CD4-positive, alpha-beta T cell treated with Interleukin-15 for 4 hours (primary cell): ENCODE measurements around the gene ZFHX2.
"Not testable (repeated sequence)": the region's sequence is repeated elsewhere in the genome, so short reads cannot be mapped to it uniquely, and the experiment has no call there.

Experiments
- DNase-seq: peaks from one replicate; pipeline ENCODE4 v3.0.0-alpha.2; 2020; ENCODE audit warnings: low spot score

ZFHX2 gene

DNA sequence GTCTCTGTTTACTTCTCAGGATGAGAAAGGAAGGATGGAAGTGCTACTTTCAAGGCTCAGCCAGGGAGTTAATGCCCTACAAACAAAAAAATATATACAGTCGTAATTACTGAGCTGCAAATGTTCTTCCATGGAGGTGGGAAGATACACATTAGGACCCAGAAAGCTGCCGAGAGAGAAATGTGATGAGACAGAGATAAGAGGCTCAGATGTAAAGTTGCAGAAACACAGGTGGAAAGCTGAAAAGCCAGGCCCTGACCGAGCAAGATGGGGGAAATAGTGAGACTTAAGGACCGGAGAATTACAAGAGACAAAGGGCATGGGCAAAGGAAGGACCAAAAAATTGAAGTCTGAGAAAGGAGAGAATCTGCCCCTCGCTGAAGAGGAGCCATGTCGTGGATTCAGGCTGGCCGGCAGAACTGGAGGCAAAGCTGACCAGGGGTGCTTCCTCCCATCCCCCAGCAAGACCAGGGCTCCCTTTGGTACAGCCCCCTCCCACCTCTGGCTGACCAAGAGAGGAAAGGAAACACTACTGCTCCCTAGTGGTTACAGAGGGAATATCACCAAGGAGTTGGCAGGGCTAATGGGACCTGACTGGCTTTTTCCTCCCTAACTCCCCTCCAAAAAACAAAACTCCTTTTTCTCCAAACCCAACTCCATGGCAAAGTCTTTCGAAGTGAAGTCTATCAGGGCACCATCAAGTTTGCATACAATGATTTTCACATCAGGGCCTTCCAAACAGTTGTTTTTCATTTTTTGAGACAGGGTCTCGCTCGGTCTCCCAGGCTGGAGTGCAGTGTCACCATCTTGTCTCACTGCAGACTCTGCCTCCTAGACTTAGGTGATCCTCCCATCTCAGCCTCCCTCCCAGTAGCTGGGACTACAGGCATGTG is 12.1 kb downstream of the ZFHX2 start:
- DNase-seq, result peak; percentile 54

DNA sequence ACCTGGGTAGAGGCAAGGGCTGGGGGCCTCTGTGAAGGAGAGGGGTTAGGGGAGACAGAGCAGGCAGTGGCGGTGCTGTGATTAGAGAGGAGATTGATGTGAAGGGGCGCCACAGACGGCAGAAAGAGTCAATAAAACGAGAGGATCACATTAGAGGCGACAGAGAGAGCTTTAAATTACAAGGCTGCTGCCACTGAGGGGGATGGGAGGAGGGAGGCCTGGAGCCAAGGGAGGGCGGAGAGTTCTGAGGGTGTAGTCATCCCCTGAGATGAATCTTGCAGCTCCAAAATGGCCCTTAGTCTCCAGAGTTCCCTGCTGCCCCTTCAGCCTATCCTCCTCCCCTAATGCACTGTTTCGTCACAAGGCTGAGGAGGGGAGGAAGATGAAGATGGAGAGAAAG is 12.8 kb downstream of the ZFHX2 start:
- no peak for DNase-seq

DNA sequence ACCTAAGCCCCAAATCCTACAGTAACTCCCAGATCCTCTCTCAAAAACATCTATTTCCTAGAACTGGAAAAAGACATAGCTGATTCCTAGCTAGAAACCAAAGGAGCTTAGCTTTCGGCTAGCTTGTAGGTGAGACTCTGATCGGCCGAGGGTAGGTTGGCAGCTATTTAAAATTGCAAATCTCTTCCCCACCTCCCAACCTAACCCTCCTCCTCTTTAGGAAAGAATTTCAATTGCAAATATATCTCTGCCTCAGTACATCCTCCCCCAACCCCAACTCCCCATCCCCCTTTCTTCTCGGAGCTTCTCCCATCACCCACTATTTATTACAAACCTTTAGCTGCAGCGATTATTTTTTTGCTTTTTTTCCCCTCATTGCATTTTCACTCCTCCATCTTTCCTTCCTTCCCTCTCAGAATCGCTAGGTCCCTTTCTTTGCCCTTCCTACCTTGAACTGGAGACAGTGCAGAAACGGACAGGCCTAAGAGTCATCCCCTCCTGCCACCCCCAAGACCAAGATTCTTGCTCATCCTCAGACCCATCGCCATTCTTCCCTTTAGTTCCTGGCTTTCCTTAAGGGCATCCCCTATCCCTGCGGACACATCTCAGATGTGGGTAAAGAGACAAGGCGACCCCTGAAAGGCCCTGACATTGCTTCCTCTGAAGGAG is 13.4 kb downstream of the ZFHX2 start:
- no peak for DNase-seq

DNA sequence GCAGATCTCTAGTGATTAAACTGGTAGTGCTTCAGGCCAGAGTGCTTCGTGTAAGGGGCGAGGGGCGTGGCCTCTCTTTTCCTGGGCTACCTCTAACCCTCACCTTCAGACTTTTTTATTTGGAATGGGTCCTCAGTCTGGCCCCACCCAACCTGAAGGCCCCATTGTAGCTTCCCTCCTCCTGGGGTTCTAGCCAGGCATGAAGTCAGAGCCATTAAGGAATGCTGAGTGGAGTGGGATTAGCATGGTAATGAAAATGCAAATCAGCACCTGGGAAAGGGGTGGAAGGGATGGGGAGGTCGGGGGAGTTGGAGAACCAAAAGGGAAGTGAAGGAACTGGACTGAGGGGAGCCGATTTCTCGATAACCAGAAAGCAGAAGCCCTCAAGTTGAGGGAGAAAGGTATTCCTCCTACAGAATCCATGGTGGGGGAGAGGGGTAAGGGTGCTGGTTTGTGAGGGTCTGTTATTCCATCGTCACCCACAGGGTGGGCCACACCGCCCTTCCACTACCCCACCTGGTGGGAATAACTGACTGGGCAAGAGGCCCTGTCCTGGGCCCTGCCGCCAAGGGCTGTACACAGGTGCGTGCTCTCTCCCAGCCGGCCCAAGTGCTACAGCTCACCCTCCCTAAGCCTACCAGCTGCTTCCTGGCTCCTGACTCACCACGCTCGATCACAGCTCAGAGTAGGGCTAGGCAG is 14.1 kb downstream of the ZFHX2 start:
- DNase-seq, result no peak

DNA sequence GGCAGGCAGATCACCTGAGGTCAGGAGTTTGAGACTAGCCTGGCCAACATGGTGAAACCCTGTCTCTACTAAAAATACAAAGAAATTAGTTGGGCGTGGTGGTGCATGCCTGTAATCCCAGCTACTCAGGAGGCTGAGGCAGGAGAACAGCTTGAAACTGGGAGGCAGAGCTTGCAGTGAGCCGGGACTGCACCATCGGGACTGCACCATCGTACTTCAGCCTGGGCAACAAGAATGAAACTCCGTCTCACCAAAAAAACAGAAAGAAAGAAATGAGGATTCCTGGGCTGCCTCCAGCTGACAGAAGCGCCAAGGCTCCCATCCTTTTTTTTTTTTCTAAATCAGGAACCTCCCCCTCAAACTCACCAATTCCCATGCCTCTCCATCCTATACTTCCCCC is 14.7 kb downstream of the ZFHX2 start:
- not testable (repeated sequence) for DNase-seq

DNA sequence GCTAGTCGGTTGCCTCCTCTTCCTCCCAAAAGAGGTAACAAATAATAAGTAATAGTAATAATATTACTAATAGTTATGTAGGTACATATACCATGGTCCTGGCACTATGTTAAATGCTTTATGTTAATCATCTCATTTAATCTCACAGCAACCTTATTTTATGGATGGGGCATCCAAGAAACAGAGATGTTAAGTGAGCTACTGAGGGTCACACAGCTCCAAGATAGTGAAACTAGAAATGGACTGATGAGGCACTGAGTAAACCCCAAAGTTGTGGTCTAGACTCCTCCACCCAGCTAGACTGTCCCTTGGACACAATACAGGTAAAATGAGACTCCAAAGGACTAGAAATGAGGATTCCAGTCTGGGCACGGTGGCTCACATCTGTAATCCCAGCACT is 15.1 kb downstream of the ZFHX2 start:
- DNase-seq, result no peak

DNA sequence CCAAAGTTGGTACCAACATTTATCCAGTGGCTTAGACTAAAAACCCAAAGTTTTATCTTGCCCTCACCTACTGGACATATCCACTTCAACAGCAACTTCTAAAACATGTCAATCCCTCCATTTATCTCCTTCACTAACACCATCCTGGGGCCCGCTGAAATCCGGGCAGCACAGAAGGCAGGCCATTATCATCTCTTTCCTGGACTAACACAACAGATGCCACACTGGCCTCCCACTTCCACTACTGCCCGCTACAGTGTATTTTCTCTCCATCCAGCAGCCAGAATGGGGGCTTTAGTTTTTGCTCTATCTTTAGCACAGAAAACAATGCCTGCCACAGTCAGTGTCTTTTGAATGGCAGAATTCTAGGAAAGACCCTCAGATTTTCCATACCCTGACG is 15.6 kb downstream of the ZFHX2 start:
- DNase-seq, result no peak

DNA sequence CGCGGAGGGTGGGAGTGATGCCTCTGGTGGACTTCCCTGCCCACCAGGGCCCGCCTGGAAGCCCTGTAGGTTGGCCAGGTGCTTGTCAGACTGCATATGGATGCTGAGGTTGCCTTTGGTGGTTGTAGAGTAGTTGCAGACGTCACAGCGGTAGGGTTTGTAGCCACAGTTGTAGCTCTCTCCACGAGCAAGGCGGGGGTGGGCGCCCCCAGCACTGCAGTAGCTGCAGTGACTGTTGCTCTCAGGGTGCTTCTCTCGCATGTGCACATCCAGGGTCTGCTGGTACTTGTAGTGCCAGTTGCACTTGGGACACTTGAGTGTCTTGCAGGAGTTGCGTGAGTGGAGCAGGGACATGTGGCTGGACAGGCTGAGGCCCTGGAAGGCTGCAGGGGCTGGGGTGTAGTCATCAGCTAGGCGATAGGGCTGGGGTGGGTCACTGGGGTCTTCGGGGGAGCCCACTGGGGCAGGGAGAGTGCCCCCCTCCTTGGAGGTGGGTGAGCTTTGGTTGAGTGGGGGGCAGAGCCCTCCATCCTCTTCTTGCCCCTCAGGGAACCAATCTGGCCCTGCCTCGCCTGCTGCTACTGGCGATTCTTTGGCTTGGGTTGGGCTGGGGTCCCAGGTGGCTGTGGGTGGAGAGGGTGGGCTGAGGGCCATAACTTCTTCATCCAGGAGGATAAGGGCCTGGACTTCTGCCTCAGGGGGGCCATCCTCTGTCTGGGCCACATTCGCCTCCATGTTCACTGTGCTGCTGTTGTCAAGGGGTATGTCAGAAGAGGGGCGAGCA is 17.7 kb downstream of the ZFHX2 start:
- no peak for DNase-seq

DNA sequence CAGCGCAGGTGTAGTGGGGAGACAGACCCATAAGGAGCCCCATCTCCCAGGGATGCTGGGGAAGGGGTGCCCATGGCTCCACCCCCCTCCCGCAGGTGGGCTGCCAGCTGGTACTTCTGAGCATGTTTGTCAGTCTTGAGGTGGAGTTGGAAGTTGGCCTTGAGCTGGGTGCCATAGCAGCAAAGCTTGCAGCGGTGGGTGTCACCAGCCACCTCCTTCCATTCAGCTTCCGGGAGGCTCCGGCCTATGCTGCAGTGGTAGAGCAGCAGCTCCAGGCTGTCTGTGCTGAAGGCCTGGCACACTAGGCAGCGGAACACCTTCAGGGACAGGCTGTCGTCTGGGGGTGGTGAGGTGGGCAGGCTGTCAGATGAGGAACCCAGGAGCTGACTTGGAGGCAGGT is 18.9 kb downstream of the ZFHX2 start:
- DNase-seq, result no peak

DNA sequence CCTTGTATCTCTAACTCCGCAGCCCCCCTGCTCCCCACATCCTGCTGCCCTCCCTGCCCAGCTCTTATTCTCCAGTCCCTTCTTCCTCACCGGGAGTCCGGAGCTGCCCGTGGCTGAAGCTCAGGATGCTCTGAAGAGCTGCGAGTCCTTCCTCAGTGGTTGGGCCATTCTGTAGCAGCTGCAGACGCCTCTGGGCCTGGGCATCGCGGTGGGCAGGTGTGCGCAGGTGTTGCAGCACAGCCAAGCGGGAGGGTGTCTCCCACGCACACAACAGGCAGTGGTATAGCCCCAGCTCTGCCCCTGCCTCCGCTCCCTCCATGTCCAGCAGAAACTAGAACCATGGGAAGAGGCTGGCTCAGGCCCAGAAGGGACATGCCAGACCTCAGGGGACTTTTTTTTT is 20.2 kb downstream of the ZFHX2 start:
- DNase-seq, result no peak

DNA sequence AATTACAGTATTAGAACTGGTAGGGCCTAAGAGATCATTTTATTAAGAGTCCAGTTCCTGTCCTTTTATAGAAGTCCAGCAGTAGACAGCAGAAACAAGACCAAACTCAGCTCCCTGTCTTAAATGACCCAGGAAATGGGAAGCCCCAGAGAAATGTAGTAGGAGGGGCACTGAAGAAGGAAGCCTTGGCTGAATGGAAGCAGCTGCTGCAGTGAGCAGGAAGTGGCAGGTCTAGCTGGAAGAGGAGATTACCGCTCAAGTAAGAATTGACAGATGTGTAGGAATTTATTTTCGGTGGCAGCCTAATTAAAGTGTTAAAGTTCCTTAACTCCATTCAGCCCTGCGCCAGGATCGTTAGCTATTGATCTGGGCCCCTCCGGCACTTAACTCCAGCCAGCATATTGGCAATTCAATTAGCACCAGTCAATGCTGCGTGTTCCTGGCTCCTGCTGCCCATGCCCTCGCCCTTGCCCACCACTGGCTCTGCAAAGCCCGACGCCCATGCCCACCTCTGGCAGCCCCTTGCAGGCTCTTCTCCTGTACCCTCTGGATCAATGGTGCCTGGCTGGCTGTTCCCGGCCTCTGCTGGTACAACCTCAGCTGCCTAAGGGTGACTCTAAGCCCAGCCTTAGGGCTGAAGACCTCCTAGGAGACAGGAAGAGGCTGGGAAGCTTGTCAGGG is 21.1 kb downstream of the ZFHX2 start:
- DNase-seq, result no peak

DNA sequence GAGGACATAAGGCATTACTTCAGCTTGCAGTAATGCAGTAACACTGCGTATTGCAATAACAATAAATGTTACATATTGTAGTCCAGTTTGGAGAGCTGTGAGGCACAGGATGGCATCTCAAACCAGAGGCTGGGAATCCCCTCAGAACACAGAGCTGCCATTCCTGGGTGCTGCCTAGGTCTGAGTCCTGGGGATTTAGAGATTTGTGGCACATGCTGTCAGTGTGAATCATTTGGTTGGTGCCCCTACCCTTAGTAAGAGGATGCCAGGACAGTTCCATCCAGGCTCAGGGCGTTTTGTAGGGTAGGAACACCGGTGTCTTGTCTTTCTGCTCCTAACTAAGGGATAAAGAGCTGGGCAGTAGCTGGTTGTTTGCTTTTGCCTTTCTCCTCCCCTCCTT is 22.5 kb downstream of the ZFHX2 start:
- DNase-seq, result no peak

DNA sequence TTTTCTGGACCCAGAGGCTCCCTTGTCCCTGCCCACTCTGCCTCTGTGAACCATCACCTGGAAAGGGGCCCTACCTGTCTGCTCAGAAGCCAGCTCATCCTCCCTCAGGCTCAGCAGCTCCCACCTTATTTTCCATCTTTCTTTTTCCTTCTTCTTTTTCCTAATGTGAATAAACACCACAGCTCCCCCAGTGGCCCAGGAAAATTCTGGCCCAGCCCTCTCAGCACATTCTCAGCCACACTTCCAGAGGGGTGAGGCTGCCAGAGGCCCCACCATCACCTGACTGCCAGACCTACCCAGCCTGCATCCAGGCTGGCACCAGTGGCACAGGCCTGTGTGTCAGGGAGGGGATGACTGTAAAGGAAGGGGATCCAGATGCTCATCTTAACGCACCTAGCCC is 23.0 kb downstream of the ZFHX2 start:
- DNase-seq, result no peak

DNA sequence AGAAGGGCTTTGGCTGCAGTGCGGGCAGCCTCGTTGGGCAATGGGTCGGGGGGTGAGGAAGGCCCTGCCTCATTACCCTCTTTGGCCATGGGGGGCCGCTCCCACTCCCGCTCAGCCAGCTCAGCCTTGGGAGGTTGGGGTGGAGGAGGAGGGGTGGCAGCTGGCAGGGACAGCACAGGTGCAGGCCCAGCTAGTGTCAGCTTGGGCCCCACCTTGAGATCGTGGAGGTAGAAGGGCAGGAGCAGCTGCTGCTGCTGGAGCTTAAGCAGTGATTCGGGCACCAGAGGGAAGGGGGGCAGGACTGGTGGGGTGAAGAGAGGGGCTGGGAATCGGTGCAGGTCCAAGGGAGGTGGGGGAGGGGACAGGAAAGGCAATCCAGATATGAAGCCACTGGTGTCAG is 26.0 kb downstream of the ZFHX2 start:
- DNase-seq, result no peak

DNA sequence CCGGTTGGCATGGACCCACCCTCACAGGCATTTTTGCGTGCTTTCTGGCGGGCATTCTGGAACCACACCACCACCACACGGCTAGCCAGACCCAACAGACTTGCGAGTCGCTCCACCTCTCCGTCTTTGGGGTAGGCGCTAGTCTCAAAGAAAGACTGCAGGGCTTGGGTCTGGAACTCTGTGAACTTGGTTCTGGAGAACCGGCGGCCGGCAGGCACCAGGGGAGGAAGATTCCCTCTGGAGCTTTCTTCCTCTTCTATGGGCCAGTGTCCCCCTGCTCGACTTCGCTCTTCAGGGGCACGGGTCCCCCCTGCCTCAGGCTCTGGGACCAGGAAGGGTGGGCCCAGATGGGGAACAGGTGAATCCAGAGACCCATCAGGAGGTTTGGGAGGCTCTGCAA is 26.6 kb downstream of the ZFHX2 start:
- no peak for DNase-seq

DNA sequence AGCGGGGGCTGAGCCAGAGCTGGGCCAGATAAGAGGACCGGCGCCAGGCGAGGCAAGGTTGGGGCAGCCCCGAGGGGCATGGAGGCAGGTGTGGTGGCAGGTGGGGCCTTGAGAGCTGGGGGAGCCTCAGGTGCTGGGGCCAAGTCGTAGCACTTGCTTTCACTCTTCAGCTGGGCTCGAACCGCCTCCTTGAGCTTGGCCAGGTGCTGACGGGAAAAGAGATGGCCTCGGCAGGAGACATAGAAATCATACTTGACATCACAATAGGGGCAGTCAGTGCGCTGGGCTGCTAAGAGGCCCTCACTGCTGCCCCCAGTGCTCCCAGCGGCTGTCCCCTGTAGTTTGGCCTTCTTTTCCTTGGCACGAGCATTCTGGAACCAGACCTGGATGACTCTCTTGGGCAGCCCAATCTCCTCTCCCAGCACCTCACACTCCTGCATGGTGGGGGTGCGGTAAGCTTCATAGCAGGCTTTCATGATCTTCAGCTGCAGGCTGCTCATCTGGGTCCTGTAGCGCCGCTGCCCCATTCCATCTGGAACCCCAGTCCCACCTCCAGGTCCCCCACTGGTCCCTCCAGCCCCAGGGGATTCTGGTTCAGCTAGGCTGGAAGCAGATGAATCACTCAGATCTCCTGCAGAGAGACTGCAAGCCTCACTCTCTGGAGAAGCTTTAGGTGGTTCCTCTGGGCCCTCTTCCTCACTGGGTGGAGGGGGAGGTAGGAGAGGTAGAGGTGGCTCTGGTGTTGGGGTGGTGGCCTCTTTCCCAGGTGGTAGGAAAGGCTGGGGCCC is 28.1 kb downstream of the ZFHX2 start:
- DNase-seq, result no peak

DNA sequence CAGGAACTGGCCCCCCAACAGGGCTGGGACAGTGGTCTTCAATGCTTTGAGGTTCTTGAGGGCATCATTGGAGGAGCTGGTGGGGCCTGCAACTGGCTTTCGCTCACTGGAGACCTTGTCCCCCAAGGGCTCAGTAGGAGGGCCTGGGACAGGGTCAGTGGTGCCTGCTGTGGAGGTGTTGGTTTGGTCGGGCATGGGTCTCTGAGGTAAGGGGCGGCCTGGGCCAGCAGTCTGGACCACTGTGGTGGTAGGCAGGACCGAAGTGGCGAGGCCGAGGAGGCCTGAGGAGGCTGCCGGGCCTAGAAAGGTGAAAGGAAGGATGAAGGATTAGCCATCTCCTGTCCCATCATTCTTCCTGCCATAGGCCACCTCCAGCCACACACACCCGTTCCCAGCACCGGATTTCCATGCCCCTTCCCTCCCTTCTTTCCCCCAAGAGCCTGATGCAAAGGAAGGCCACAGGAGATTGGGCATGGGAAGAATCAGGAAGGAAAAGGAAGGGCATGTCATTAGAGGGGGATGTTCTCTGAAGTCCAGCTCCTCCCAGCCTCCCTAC is 28.8 kb downstream of the ZFHX2 start:
- DNase-seq, result no peak

DNA sequence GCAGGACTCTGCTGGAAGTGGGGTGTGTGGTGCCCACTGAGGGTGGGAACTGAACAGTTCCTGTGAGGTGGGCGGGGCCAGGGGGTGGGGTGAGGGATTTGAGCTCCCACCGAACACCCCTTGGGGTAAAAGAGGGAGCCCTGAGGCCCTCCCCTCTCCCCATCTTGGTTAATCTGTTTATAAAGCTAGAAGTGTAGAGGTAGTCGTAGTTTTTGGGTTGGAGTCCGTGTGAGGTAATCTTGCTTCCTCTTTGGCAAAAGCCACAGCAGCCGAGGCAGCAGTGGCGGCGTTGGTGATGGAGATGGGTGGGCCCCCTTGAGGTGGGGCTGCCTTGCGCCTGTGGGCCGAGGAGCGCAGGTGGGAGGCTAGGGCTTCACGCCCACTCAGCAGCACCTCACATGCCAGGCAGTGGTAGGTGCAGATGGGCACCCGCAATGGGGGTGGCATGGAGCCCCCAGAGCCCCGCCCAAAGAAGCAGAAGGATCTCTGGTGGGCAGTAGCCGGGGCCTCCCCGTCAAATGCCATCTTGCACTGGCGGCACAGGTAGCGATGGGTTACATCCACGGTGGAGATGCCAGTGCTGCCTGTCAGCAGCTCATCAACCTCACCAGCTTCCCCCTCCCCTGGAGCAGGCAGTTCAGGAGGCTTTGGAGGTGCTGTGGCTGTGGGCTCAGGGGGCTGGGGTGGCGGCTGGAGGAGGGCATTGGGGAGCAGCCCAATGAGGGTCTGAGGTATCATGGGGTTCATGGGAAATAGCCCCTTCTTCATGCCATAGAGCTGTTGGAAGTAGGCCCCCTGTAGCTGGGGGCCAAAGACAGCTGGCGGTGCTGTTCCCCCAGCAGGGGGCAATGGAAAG is 29.6 kb downstream of the ZFHX2 start:
- no peak for DNase-seq

DNA sequence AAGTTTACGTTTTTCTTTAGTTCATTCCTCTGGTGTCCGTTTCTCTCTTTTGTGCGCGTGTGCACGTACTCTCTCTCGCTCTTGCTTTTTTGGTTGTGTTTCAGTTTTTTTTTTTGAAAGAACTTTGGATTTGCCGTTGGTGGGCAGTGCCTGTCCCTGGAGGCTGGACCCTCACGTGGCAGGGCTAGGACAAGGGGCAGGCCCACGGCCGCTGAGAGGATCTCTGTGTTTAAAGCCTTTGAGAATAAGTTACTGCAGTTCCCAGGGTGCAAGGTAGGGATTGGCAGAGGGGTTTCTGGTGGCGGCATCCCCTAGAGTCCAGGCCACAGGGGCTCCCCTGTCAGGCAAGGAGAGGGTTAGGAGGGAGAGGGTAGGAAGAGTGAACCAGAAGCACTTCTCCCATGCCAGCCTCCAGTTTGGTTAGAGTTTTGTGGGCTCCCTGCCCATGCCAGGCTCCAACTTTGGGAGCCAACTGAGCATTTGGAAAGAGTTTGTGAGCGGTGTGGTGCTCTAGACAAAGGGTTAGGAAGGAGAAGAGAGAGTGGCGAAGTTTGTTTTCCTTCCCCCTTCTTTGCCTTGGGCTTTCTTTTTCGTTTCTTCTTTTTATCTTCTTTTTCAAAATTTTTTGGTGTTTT is 30.5 kb downstream of the ZFHX2 start:
- DNase-seq, result no peak
